OCI-LY7 (cell line): ENCODE measurements around the gene TMEM132A.

Source experiments
- EZH2phosphoT487 ChIP-seq: fragments of 200-600 bp; sonication (generic); IDR thresholded peaks from 2 replicates; pipeline ENCODE4 v1.6.1; 2018; ENCODE audit warnings: low read depth, borderline replicate concordance, mild to moderate bottlenecking, mixed run types, antibody characterized with exemption, low read length, moderate library complexity, mixed read lengths
- TF ChIP-seq, protein P1 (sequence below): fragments of 200-600 bp; sonication (generic); conservative IDR thresholded peaks from 2 replicates; pipeline ENCODE4 v1.5.1; 2014; ENCODE audit warnings: mild to moderate bottlenecking, antibody characterized with exemption, low read length, moderate library complexity, mixed read lengths

DNA sequence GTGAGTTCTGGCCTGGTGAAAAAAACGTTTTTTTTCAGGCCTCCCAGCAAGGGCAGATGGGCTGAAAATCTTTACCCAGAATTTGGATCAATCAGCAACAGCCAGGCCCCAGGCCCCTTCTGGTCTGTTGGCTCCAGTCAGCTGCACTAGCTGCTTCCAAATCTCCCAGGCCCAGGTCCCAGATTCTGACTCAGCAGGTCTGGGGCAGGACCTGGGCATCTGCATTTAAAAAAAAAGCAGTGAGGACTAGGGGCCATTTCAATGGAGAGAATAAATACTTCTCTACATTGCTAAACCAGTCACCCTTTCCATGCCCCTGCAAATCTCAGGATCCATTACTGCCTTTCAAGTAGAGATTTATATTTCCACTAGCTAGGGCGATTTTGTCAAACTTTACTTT lies 23.4 kb downstream of the TMEM132A start:
- TF ChIP-seq, protein P1, sequence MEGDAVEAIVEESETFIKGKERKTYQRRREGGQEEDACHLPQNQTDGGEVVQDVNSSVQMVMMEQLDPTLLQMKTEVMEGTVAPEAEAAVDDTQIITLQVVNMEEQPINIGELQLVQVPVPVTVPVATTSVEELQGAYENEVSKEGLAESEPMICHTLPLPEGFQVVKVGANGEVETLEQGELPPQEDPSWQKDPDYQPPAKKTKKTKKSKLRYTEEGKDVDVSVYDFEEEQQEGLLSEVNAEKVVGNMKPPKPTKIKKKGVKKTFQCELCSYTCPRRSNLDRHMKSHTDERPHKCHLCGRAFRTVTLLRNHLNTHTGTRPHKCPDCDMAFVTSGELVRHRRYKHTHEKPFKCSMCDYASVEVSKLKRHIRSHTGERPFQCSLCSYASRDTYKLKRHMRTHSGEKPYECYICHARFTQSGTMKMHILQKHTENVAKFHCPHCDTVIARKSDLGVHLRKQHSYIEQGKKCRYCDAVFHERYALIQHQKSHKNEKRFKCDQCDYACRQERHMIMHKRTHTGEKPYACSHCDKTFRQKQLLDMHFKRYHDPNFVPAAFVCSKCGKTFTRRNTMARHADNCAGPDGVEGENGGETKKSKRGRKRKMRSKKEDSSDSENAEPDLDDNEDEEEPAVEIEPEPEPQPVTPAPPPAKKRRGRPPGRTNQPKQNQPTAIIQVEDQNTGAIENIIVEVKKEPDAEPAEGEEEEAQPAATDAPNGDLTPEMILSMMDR = no peak
- TF ChIP-seq EZH2phosphoT487 = no peak
